HL-60 (cell line): Measurements from ENCODE around the gene ACER1.

Experiments
- CTCF ChIP-seq: IDR thresholded peaks from one replicate; pipeline ENCODE4 v1.5.1; 2011; ENCODE audit warnings: low read length, control low read depth, inconsistent platforms; ENCODE audit not compliant: insufficient read depth
- GABPA ChIP-seq: IDR thresholded peaks from 2 replicates; pipeline ENCODE4 v1.6.1; 2012; ENCODE audit warnings: low read depth
- POLR2AphosphoS5 ChIP-seq: IDR thresholded peaks from 2 replicates; pipeline ENCODE4 v1.6.1; 2012; ENCODE audit warnings: low read depth

- TF ChIP-seq POLR2AphosphoS5 (no peak), CTCF (no peak), GABPA (no peak)
Measured at GRCh38 chr19:6362351-6362801, 29.0 kb upstream of the ACER1 start.
